HUES6 (cell line): Measurements from ENCODE around the gene NRP1.

Experiments used
- H3K27ac ChIP-seq: 2 replicates; pipeline ENCODE4 v1.7.0; 2013; ENCODE audit warnings: low read depth, mild to moderate bottlenecking, low read length, inconsistent platforms
- H3K27me3 ChIP-seq: 2 replicates; pipeline ENCODE4 v1.6.1; 2013; ENCODE audit warnings: low read length; ENCODE audit not compliant: control insufficient read depth, insufficient read depth
- H3K36me3 ChIP-seq: 2 replicates; pipeline ENCODE4 v1.6.1; 2013; ENCODE audit warnings: low read length; ENCODE audit not compliant: control insufficient read depth, insufficient read depth
- H3K4me1 ChIP-seq: 2 replicates; pipeline ENCODE4 v1.6.1; 2013; ENCODE audit warnings: low read length; ENCODE audit not compliant: control insufficient read depth, insufficient read depth
- H3K4me3 ChIP-seq: 2 replicates; pipeline ENCODE4 v1.5.1; 2013; ENCODE audit warnings: low read depth, low read length
- H3K9ac ChIP-seq: one replicate; pipeline ENCODE4 v1.6.1; 2013; ENCODE audit warnings: mild to moderate bottlenecking, low read length
- H3K9me3 ChIP-seq: 2 replicates; pipeline ENCODE4 v1.6.1; 2013; ENCODE audit warnings: low read depth, low read length; ENCODE audit not compliant: control insufficient read depth, insufficient read depth

The NRP1 gene

DNA sequence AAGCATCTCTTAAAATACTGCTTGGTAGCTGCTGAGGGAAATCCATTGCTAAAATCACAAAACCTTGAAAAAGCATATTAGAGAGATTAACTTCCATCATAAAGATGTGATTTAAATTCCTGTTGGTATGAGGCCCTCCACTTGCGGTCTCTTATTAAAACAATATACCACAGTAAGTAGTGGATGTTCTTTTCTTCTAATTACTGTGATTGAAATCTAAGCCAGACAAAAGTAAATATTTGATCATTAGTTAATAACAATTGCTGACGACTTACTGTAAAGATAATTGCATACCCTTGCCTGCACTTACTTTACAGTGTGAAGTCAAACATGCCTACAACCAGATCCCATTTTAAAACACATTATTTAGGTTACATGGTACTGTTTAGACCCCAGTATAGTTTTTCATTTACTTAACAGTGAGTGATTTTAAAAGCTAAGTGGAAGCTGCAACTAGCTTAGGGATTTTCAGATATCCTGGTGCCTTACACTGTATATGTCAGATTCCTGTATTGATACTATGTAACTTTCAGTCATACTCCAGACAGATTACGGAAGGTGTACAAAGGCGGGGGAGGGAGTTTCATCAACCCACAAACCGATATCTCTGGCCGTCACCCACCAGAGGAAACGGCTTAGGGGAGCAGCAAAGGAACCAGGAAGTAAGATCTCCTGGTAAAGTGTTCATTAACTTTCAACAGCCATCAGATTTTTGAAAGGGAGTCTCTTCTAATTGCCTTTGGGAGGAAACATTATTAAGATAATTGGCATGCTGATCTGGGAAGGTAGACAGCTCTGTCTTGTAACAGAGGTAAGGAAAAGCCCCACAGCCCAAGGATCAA is 986 bp downstream of the NRP1 start:
- Histone ChIP-seq H3K36me3 (peaks cover 6% of the 10 kb centered on the region; the same call in 1 of the 2 replicates), H3K27me3 (peaks cover 67% of the 10 kb centered on the region), H3K4me3 (peak overlapping the region; percentile 89), H3K9ac (peak overlapping the region; percentile 87), H3K4me1 (peaks cover 11% of the 10 kb centered on the region), H3K27ac (peak overlapping the region; percentile 64; the same call in 1 of the 2 replicates), H3K9me3 (no peaks in the 10 kb centered on the region)

DNA sequence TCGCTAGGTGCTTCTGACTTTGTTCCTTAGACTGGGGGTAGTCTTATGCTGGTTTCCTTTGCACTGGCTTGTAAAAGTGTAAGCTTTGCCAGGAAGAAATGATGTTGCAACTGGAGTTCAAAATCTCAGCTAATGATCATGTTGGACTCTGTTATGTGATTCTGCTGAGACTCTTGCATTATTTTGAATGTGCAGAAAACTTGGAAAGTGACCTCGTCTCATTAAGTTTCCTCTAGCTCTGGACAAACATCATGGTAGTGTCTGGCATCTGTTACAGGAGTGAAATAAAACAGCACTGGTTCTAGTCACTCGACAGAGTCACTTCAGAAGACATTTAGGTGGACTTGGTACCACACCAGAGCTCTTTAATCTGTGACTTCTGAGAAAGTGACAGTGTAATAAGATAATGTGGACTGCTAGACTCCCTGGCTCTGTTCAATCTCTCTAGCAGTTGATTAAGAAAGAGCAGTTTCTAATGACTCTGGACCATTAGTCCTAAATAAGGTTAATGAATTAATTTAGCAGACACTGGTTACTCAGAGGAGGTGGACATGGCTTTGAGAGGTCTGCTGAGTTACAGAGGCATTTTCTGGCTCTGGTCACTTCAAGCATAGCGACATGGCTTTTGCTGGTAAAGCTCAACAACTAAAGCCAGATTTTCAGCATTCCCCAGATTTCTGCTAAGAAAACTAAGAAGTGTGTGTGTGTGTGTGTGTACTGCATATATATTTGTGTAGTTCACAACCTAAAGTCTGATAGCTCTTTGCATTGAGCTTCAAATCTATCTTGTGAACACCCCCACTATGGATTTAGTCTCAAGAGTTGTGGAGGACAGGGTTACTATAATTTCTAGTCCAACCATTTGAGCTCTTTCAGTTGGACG is 2.0 kb downstream of the NRP1 start:
- no peaks in the 10 kb centered on the region for H3K9me3 ChIP-seq
- peaks cover 11% of the 10 kb centered on the region for H3K4me1 ChIP-seq
- H3K27ac ChIP-seq = no peak overlapping the region; the same call in 1 of the 2 replicates
- H3K36me3 ChIP-seq = peaks cover 6% of the 10 kb centered on the region; the same call in 1 of the 2 replicates
- peak overlapping the region; percentile 89 for H3K4me3 ChIP-seq
- H3K9ac ChIP-seq = peak overlapping the region; percentile 87
- peaks cover 56% of the 10 kb centered on the region for H3K27me3 ChIP-seq

DNA sequence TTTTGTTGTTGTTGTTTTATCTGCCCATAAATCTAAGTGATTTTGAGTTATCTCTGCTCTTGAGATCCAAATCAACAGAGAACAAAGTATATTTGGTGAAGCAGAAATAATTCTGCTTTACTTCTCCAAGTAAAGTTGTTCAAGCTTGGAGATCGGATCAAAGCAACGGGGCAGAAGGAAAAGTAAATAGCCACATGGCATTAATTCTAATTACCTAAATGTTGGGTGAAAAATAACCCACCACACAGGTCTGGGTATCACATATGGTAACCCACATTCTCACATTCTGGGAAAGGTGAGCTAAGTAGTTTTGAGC is 3.1 kb downstream of the NRP1 start:
- peak overlapping the region; percentile 6; the same call in 1 of the 2 replicates for H3K27ac ChIP-seq
- no peaks in the 10 kb centered on the region for H3K9me3 ChIP-seq
- H3K4me1 ChIP-seq = peaks cover 11% of the 10 kb centered on the region
- H3K9ac ChIP-seq = peak overlapping the region; percentile 2
- peaks cover 6% of the 10 kb centered on the region; the same call in 1 of the 2 replicates for H3K36me3 ChIP-seq
- peak overlapping the region; percentile 89; the same call in 1 of the 2 replicates for H3K4me3 ChIP-seq
- peaks cover 45% of the 10 kb centered on the region for H3K27me3 ChIP-seq

DNA sequence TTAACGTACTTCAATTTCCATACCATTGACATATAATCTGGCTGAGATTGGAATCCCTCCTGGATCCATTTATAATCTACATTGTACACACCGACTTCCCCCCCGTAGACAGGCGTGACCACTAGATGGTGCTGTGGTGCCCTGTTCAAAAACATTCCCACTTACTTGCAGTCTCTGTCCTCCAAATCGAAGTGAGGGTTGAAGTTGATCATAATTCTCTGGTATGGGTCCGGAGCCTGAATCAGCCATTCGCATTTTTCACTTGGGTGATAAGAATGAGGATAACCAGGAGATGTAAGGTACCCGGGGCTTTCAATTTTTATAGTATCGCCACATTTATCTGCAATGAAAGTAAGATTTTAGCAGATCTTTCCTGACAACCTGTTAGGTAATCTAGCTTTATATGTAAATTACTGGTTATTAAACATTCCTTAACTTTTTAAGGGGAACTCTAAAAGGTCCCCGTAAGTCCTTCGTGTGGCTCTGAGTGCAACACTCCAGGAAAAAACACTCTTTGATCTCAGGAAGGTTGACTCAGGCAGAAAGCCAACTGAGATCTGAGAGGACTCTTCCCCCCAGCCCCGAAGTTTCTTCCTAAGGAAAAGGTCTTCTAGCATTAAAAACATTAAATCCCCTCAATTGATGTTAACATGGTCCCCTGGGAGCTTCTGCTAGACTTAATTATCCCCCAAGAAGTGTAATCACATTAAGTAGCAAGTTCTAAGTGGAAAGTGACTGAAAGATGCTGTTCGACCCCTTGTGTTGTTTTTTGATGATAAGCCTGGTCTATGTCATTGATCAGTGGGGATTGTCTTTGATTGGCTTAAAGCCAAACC is 3.7 kb downstream of the NRP1 start:
- Histone ChIP-seq H3K9me3 (no peaks in the 10 kb centered on the region), H3K36me3 (peaks cover 6% of the 10 kb centered on the region; the same call in 1 of the 2 replicates), H3K9ac (no peak overlapping the region), H3K4me3 (peak overlapping the region; percentile 89; the same call in 1 of the 2 replicates), H3K27ac (no peak overlapping the region; the same call in 1 of the 2 replicates), H3K27me3 (peaks cover 39% of the 10 kb centered on the region), H3K4me1 (peaks cover 11% of the 10 kb centered on the region)

DNA sequence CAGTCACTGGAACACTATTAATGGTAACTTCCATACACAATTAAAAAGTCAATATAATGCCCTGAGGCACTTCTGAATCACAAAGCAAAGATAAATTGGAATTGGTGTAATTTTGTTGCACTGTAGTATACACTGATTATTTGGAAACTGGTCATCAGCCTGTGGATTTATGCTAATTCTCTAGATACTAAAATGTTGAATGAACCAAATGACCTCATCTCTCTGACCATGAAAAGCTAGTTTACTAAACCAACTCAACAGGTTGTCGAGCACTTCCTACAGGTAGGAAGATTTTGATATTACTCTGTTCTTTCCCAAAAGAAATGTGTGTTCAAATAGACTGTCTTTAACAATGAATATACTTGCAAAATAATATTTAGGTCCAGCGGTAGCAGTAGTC is 5.3 kb downstream of the NRP1 start:
- no peak overlapping the region for H3K9ac ChIP-seq
- peaks cover 6% of the 10 kb centered on the region; the same call in 1 of the 2 replicates for H3K36me3 ChIP-seq
- H3K4me1 ChIP-seq = peaks cover 11% of the 10 kb centered on the region
- H3K27me3 ChIP-seq = peaks cover 26% of the 10 kb centered on the region
- no peak overlapping the region for H3K27ac ChIP-seq
- no peak overlapping the region for H3K4me3 ChIP-seq
- H3K9me3 ChIP-seq = no peaks in the 10 kb centered on the region

DNA sequence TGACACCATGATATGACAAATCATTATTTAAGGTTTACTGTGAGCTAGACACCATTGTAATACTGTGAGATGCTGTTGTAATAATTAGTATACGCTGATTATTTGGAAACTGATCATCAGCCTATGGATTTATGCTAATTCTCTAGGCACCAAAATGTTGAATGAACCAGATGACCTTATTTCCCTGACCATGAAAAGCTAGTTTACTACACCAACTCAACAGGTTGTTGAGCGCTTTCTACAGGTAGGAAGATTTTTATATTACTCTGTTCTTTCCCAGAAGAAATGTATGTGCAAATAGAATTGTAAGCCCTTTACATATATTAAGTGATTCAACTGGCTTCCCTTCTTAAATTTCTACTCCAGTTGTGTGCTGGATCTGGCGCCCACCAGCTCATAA is 6.2 kb downstream of the NRP1 start:
- Histone ChIP-seq H3K27me3 (peaks cover 16% of the 10 kb centered on the region), H3K36me3 (peaks cover 6% of the 10 kb centered on the region; the same call in 1 of the 2 replicates), H3K9ac (no peak overlapping the region), H3K4me1 (peaks cover 4% of the 10 kb centered on the region), H3K27ac (no peak overlapping the region), H3K9me3 (no peaks in the 10 kb centered on the region), H3K4me3 (no peak overlapping the region)

DNA sequence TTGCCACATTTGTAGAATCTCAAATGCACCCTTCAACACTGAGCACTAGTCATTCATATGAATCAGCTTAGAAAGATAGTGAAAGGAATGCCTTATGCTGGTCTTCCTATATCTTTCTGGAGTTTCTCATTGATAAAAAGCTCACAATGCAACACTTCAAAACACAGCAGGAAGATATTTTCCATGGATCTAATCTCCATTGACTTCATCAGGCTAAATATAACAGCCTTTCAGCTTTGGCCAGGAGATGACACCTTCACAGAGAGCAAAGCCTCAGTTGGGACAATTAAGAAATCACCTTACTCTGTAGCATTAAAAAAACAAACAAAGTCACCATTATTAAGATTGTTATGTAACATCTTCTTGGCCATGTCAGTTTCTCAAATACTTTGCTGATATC is 6.7 kb downstream of the NRP1 start:
- no peak overlapping the region for H3K27ac ChIP-seq
- peaks cover 6% of the 10 kb centered on the region; the same call in 1 of the 2 replicates for H3K36me3 ChIP-seq
- peaks cover 11% of the 10 kb centered on the region for H3K27me3 ChIP-seq
- H3K9ac ChIP-seq = no peak overlapping the region
- peaks cover 4% of the 10 kb centered on the region for H3K4me1 ChIP-seq
- no peak overlapping the region for H3K4me3 ChIP-seq
- no peaks in the 10 kb centered on the region for H3K9me3 ChIP-seq

DNA sequence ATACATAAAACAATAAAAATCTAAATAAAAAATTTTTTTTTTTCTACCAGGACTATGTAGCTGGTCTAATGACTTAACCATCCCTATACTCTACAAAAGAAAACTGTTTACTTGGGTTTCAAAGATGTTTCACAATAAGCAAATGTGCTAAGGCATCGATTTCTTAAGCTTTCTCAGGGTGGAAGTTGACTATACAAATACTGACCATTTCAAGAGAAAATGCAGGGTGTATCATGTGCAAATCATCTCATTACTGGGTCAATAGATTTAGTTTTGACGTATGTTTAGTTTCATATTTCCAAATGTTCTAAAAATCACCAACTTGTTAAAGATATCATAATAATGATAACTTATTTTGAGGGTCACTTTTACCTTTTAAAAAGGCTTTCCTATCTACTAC is 7.5 kb downstream of the NRP1 start:
- no peak overlapping the region for H3K4me3 ChIP-seq
- H3K27ac ChIP-seq = no peak overlapping the region
- H3K36me3 ChIP-seq = peaks cover 6% of the 10 kb centered on the region; the same call in 1 of the 2 replicates
- peaks cover 4% of the 10 kb centered on the region; the same call in 1 of the 2 replicates for H3K4me1 ChIP-seq
- H3K9ac ChIP-seq = no peak overlapping the region
- H3K9me3 ChIP-seq = no peaks in the 10 kb centered on the region
- peaks cover 3% of the 10 kb centered on the region for H3K27me3 ChIP-seq

DNA sequence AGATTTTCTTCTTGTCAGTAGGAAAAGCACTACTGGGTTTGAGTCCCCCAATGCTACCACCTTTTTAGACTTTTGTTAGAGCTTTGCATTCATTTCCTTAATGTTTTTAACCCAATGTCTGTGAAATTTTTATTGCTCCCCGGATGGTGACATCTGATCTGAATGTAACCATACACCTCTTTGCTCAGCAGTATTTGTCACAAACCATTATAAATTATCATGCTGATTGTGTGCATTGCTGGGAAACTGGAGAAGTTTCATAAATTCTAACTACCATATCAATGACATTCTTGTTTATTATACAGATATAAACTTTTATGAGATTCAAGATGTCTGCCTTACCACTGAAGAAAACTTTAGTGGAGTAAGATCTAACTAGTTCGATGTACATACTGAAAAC is 8.5 kb downstream of the NRP1 start:
- Histone ChIP-seq H3K4me1 (peaks cover 4% of the 10 kb centered on the region; the same call in 1 of the 2 replicates), H3K27ac (no peak overlapping the region), H3K27me3 (0 out of 2 replicates have a peak, but pooled peaks cover under 1% of the 10 kb centered on the region), H3K9ac (no peak overlapping the region), H3K4me3 (no peak overlapping the region), H3K36me3 (peaks cover 6% of the 10 kb centered on the region; the same call in 1 of the 2 replicates), H3K9me3 (no peaks in the 10 kb centered on the region)

DNA sequence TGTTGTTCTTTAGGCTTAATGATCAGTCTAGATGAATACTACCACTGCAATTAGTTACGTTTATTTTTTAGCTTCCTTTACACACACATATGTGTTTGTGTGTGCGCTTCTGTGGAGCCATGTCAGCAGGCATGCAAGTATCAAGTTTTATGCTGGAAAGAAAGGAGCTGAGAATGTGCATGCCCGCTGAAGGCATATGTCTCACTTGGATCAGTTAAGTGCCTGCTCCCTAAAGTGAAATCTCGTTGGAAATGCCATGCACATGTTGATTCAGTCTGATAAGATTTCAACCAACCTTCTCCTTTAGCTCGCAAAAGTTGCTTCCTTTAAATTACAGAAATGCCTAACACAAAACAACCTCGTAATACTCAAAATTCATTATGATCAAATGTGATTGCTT is 10.7 kb downstream of the NRP1 start:
- Histone ChIP-seq H3K27me3 (no peaks in the 10 kb centered on the region), H3K36me3 (no peaks in the 10 kb centered on the region), H3K9ac (no peak overlapping the region), H3K9me3 (0 out of 2 replicates have a peak, but pooled peaks cover 2% of the 10 kb centered on the region), H3K4me3 (no peak overlapping the region), H3K4me1 (no peaks in the 10 kb centered on the region), H3K27ac (no peak overlapping the region)
